Lower leg skin (tissue), 3 donors: ENCODE results near the gene TMC5.

Experiments used
- CTCF ChIP-seq, 3 donors: fragments of 450-650 bp; IDR thresholded peaks; one replicate each; pipeline ENCODE4 v1.5.1; 2016; ENCODE audit warnings: antibody characterized with exemption in 3 of 3, mild to moderate bottlenecking in 3 of 3, moderate library complexity in 2 of 3
- POLR2A ChIP-seq, 2 donors: fragments of 450-650 bp; IDR thresholded peaks; one replicate each; pipeline ENCODE4 v1.6.1; 2016 to 2017; ENCODE audit warnings: antibody characterized with exemption in 2 of 2, mild to moderate bottlenecking in 1 of 2, moderate library complexity in 1 of 2

- TF ChIP-seq CTCF (IDR thresholded peaks at IDR 0.05) (no peak), POLR2A (IDR thresholded peaks at IDR 0.05) (no peak)
These were observed 56.9 kb downstream of the TMC5 start for GRCh38 chr16:19474617-19475016.
